CD14-positive monocyte (primary cell): ENCODE results near the gene ZFAND2B. TPM values are rescaled to one million over a fixed set of nuclear protein-coding genes. Genes with fewer than 3 reads are reported as not detected.
A peak's percentile ranks its signal among the peaks of the same experiment; 100 is the strongest.

Source experiments
- DNase-seq, 3 donors: peaks; one replicate each; pipeline ENCODE4 v3.0.0-alpha.2; 2011 to 2022
- H2AFZ ChIP-seq: 2 replicates; pipeline ENCODE4 v1.6.0; 2012; ENCODE audit warnings: mild to moderate bottlenecking, low read depth, low read length, inconsistent platforms; ENCODE audit not compliant: insufficient read depth, poor library complexity, severe bottlenecking
- H3K27ac ChIP-seq, 2 donors: 1 replicate in 1 of 2; 2 replicates in 1 of 2; pipeline ENCODE4 v1.5.1; 2012 to 2013; ENCODE audit warnings: low read length in 2 of 2, control low read depth in 1 of 2, inconsistent platforms in 1 of 2, low read depth in 1 of 2, mild to moderate bottlenecking in 1 of 2
- H3K27me3 ChIP-seq, 2 donors: one replicate each; pipeline versions ENCODE4 v1.6.0 to v1.6.1; 2011 to 2013; ENCODE audit warnings: low read length in 2 of 2; ENCODE audit not compliant: control insufficient read depth in 2 of 2, insufficient read depth in 2 of 2
- H3K36me3 ChIP-seq, 2 donors: replicated peaks in 1 of 2; 1 replicate in 1 of 2; 2 replicates in 1 of 2; pipeline versions ENCODE4 v1.5.1 to v1.6.1; 2012 to 2013; ENCODE audit warnings: low read length in 2 of 2, control low read depth in 1 of 2, inconsistent platforms in 1 of 2, mild to moderate bottlenecking in 1 of 2; ENCODE audit not compliant: insufficient read depth in 2 of 2, control insufficient read depth in 1 of 2
- H3K4me1 ChIP-seq, 2 donors: 1 replicate in 1 of 2; 2 replicates in 1 of 2; pipeline versions ENCODE4 v1.5.1 to v1.6.1; 2012 to 2013; ENCODE audit warnings: low read length in 2 of 2, control low read depth in 1 of 2, inconsistent platforms in 1 of 2, mild to moderate bottlenecking in 1 of 2, moderate library complexity in 1 of 2; ENCODE audit not compliant: insufficient read depth in 2 of 2, control insufficient read depth in 1 of 2
- H3K4me2 ChIP-seq: replicated peaks from 2 replicates; pipeline ENCODE3; 2012; ENCODE audit warnings: low read length, moderate library complexity, mild to moderate bottlenecking; ENCODE audit not compliant: poor library complexity, severe bottlenecking; ENCODE audit errors: extremely low read depth
- H3K4me3 ChIP-seq, 3 experiments: fragments of 200-600 bp in 1 of 3; sonication (generic) in 1 of 3; replicated peaks in 1 of 3; 1 replicate in 2 of 3; 2 replicates in 1 of 3; pipeline ENCODE4 v1.5.1; 2011 to 2013; ENCODE audit warnings: low read length in 3 of 3, mild to moderate bottlenecking in 3 of 3, control low read depth in 2 of 3, low read depth in 2 of 3, inconsistent platforms in 1 of 3, moderate library complexity in 1 of 3
- H3K79me2 ChIP-seq: 2 replicates; pipeline ENCODE4 v1.6.0; 2012; ENCODE audit warnings: mild to moderate bottlenecking, control low read depth, inconsistent platforms, low read length, moderate library complexity; ENCODE audit not compliant: insufficient read depth
- H3K9ac ChIP-seq: 2 replicates; pipeline ENCODE4 v1.6.0; 2017; ENCODE audit warnings: low read length, mild to moderate bottlenecking; ENCODE audit not compliant: insufficient read depth, poor library complexity, severe bottlenecking
- H3K9me3 ChIP-seq, 2 donors: replicated peaks in 1 of 2; 1 replicate in 1 of 2; 2 replicates in 1 of 2; pipeline versions ENCODE4 v1.5.1 to v1.6.1; 2012 to 2013; ENCODE audit warnings: low read length in 2 of 2, control low read depth in 1 of 2; ENCODE audit not compliant: control insufficient read depth in 1 of 2, insufficient read depth in 1 of 2
- H4K20me1 ChIP-seq: 2 replicates; pipeline ENCODE4 v1.6.0; 2012; ENCODE audit warnings: mild to moderate bottlenecking, low read length, control low read depth, moderate library complexity; ENCODE audit not compliant: insufficient read depth
- H3K27ac Mint-ChIP-seq, 7 donors: one replicate each; pipeline ENCODE4 v1.8.0; 2020; ENCODE audit warnings: mild to moderate bottlenecking in 7 of 7, mixed read lengths in 7 of 7, moderate library complexity in 6 of 7, inconsistent platforms in 2 of 7
- H3K27me3 Mint-ChIP-seq, 3 donors: one replicate each; pipeline ENCODE4 v1.8.0; 2021 to 2022; ENCODE audit warnings: low read depth in 3 of 3, mild to moderate bottlenecking in 3 of 3, mixed read lengths in 3 of 3, moderate library complexity in 3 of 3, inconsistent platforms in 1 of 3
- H3K36me3 Mint-ChIP-seq, 2 donors: one replicate each; pipeline ENCODE4 v1.8.0; 2020; ENCODE audit warnings: mixed read lengths in 2 of 2, inconsistent platforms in 1 of 2, mild to moderate bottlenecking in 1 of 2
- H3K4me1 Mint-ChIP-seq: one replicate; pipeline ENCODE4 v1.8.0; 2020; ENCODE audit warnings: mild to moderate bottlenecking, mixed read lengths
- H3K4me3 Mint-ChIP-seq, 2 donors: one replicate each; pipeline ENCODE4 v1.8.0; 2020; ENCODE audit warnings: mild to moderate bottlenecking in 2 of 2, mixed read lengths in 2 of 2, moderate library complexity in 1 of 2
- H3K9me3 Mint-ChIP-seq, 7 donors: one replicate each; pipeline ENCODE4 v1.8.0; 2020 to 2022; ENCODE audit warnings: mixed read lengths in 7 of 7, mild to moderate bottlenecking in 6 of 7, moderate library complexity in 6 of 7, inconsistent platforms in 2 of 7
- WGBS: methylation state at CpG from one replicate; pipeline ENCODE4 v1.1.5; 2013; ENCODE audit warnings: missing lambda C conversion rate; ENCODE audit not compliant: insufficient coverage; 5-methylcytosine and 5-hydroxymethylcytosine counted together
- intact Hi-C, 2 donors: fragments of 100-400 bp; cut with micrococcal nuclease; formaldehyde crosslinking; loops; one replicate each; pipeline versions ENCODE4 v1.15.0 to v1.15.1; 2023
- polyA plus RNA-seq, 3 donors: library from polyadenylated mRNA; depleted of rRNA in 1 of 3; unstranded in 2 of 3; stranded (reverse) in 1 of 3; fragments of 300-500 nt in 2 of 3; fragments of >200 nt in 1 of 3; fragmentation: Illumina TruSeq in 2 of 3; gene quantifications; 1 replicate in 2 of 3; 2 replicates in 1 of 3; pipeline ENCODE4 v1.2.3, GENCODE V29; 2012 to 2021
- TF ChIP-seq, protein P1 (sequence below): fragments of 200-600 bp; IDR thresholded peaks from one replicate; pipeline ENCODE4 v1.8.0; 2022; ENCODE audit warnings: antibody characterized with exemption, mild to moderate bottlenecking

The ZFAND2B gene
- polyA plus RNA-seq, 3 donors: 45.7 to 98.9 (median 53.2) TPM

DNA sequence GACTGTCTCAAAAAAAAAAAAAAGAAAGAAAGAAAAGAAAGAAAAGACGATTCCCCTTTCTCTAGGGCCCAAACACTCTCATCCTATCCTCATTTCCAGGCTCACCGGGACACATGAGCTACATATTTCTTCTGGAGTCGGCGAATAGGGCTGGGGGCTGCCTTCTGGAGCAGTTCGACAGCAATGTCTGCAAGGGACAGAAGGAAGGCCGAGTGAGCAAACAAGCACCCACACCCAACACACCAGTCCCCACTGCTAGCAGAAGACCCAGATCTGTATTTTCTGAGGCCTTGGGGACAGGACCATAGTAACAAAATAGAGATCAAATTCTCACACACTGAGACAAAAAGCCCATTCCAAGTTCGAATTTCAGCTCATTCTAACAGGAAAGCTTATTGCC lies 31.1 kb upstream of the ZFAND2B start:
- intact Hi-C loops: loop anchor here (5.0 to 10.0 kb wide), 4 partner anchors 42 to 429 kb away; partner anchors contain the start of genes ABCB6 (in 1 of the 2), TUBA4A (in 1 of the 2) and TUBA4B (in 1 of the 2)
- no peaks in the 10 kb centered on the region for H3K27me3 ChIP-seq
- peak overlapping the region in 1 of 2 donors; percentile 99 for H3K27ac ChIP-seq
- H3K36me3 Mint-ChIP-seq: peaks cover 47 to 58% of the 10 kb centered on the region in 2 donors
- peak overlapping the region; percentile 96 for H3K9ac ChIP-seq
- no peak overlapping the region for H2AFZ ChIP-seq
- WGBS: 97% methylated on average over 4 of the region's 7 CpGs
- peak overlapping the region in 1 of 7 donors; percentile 92 for H3K27ac Mint-ChIP-seq
- peaks cover 32 to 56% of the 10 kb centered on the region in 2 donors for H3K4me1 ChIP-seq
- peaks cover 54% of the 10 kb centered on the region for H3K79me2 ChIP-seq
- H3K4me1 Mint-ChIP-seq: peaks cover 59% of the 10 kb centered on the region
- no peak for DNase-seq
- TF ChIP-seq, protein P1, sequence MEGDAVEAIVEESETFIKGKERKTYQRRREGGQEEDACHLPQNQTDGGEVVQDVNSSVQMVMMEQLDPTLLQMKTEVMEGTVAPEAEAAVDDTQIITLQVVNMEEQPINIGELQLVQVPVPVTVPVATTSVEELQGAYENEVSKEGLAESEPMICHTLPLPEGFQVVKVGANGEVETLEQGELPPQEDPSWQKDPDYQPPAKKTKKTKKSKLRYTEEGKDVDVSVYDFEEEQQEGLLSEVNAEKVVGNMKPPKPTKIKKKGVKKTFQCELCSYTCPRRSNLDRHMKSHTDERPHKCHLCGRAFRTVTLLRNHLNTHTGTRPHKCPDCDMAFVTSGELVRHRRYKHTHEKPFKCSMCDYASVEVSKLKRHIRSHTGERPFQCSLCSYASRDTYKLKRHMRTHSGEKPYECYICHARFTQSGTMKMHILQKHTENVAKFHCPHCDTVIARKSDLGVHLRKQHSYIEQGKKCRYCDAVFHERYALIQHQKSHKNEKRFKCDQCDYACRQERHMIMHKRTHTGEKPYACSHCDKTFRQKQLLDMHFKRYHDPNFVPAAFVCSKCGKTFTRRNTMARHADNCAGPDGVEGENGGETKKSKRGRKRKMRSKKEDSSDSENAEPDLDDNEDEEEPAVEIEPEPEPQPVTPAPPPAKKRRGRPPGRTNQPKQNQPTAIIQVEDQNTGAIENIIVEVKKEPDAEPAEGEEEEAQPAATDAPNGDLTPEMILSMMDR: no peak
- H3K9me3 Mint-ChIP-seq: no peaks in the 10 kb centered on the region
- H3K9me3 ChIP-seq: no peaks in the 10 kb centered on the region
- peak overlapping the region; percentile 98 for H3K4me2 ChIP-seq
- peak overlapping the region in 1 of 3 experiments; percentile 95 for H3K4me3 ChIP-seq
- H3K36me3 ChIP-seq: peaks cover 43 to 59% of the 10 kb centered on the region in 2 donors
- H3K27me3 Mint-ChIP-seq: peaks cover 0 to 2% (median 0%) of the 10 kb centered on the region in 3 donors
- peaks cover 67% of the 10 kb centered on the region for H4K20me1 ChIP-seq
- H3K4me3 Mint-ChIP-seq: peak overlapping the region; percentile 51 to 95

GRCh38 chr2:219175928-219176817 lies 30.4 kb upstream of the ZFAND2B start:
- TF ChIP-seq, protein P1: no peak
- Histone ChIP-seq H3K4me1 (peaks cover 33 to 61% of the 10 kb centered on the region in 2 donors), H3K79me2 (peaks cover 56% of the 10 kb centered on the region), H3K27me3 (no peaks in the 10 kb centered on the region), H3K4me2 (peak overlapping the region; percentile 98), H3K36me3 (peaks cover 50 to 65% of the 10 kb centered on the region in 2 donors), H3K4me3 (peak overlapping the region; percentile 58 to 95 (median 76)), H4K20me1 (peaks cover 70% of the 10 kb centered on the region), H3K27ac (peak overlapping the region; percentile 99), H3K9me3 (no peaks in the 10 kb centered on the region), H2AFZ (peak overlapping the region; percentile 85), H3K9ac (peak overlapping the region; percentile 96)
- no peaks in the 10 kb centered on the region for H3K9me3 Mint-ChIP-seq
- peak overlapping the region; percentile 86 to 95 for H3K4me3 Mint-ChIP-seq
- H3K36me3 Mint-ChIP-seq: peaks cover 54 to 62% of the 10 kb centered on the region in 2 donors
- peak overlapping the region; percentile 77 to 100 (median 86) for H3K27ac Mint-ChIP-seq
- WGBS: under 1% methylated on average over 38 of the region's 45 CpGs
- intact Hi-C loops: loop anchor here (5.0 to 10.0 kb wide), 4 partner anchors 41 to 429 kb away; partner anchors contain the start of genes ABCB6 (in 1 of the 2), TUBA4A (in 1 of the 2) and TUBA4B (in 1 of the 2)
- peak; percentile 30 to 63 (median 44) for DNase-seq
- peaks cover 0 to 2% (median 0%) of the 10 kb centered on the region in 3 donors for H3K27me3 Mint-ChIP-seq
- H3K4me1 Mint-ChIP-seq: peaks cover 64% of the 10 kb centered on the region
